HFF-Myc (cell line): ENCODE results near the gene CHRNB2.

Source experiments
- DNase-seq: peaks from one replicate; pipeline ENCODE4 v3.0.0-alpha.2; 2011; ENCODE audit warnings: low read depth; ENCODE audit errors: extremely low read depth
- H3K4me3 ChIP-seq: replicated peaks from 2 replicates; pipeline ENCODE4 v1.5.1; 2011; ENCODE audit warnings: low read depth, mild to moderate bottlenecking, control low read depth, low read length
- CTCF ChIP-seq: IDR thresholded peaks from 2 replicates; pipeline ENCODE4 v1.5.1; 2012; ENCODE audit warnings: mild to moderate bottlenecking, low read depth, low read length, control low read depth; ENCODE audit errors: missing control alignments

Gene CHRNB2

DNA sequence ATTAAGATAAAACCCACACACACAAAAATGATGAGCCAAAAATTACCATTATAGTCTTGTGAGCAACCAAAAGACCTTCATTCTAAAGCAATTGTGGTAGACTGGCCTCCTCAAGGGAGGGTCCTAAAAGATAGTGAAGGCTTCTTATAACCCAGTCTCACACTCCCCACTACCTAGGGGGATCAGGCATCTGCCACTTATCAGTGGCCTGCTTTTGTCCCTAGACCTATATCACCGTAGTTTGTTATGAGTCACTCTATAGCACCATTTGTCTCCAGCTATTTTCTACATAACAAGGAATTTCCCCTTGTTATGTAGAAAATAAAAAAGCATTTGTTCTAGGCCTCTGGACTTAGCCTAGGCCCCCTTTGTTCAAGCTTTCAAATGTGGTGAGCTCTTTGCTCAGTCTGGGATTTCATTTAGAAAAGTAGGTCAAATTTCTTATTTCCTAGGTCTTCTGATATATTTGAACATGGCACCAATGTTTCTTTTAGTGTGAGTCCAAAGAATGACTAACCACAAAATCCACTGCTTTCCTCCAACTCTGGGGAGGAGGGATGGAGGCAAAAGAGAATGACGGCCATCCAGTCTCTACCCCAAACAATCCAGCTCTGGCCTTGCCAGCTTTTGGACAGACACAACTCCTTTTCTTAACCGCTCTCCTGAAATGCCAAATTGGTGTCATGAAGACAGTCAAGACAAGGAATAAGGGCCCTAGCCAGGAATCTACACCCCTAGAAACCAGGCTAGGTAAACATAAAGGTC lies 31.5 kb downstream of the CHRNB2 start:
- no peak overlapping the region for H3K4me3 ChIP-seq
- DNase-seq, result no peak
- no peak for TF ChIP-seq CTCF

DNA sequence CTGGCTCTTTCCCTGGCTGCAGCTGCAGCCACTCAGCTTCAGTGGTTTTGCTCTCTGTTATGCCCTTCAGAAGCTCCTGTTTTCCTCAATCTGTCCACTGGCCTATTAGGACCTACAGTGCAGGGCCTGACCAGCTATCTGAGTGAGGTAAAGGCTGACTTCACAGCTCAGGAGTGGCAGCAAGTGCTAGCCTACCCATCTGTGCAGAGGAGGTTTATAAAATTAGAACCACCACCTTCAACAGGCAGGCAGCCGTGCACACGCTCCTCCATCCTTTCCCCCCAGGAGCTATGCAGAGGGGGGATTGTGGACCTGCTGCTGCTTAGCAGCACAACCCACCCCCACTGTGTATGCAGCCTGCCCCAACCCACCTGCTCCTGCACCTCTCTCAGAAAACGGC lies 32.1 kb downstream of the CHRNB2 start:
- no peak overlapping the region for H3K4me3 ChIP-seq
- TF ChIP-seq CTCF, result no peak
- no peak for DNase-seq

DNA sequence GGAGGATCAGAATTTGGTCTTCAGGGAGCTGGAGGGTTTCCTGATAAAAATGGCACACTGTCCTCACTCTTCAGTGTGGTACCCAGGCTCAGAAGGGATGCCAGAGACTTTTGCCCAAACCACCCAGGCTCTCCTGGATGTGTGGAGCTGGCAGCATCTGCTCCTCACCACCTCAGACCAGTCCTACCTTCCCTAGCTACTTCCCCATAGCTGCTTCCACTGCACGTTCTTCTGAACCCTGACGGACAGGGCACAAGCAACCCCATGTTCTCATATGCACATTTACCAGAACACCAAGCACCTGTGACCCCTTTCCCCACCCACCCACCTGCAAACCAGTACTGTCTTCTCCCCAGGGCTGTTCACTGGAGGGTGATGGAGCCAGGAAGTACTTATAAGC lies 35.7 kb downstream of the CHRNB2 start:
- no peak for TF ChIP-seq CTCF
- H3K4me3 ChIP-seq, result no peak overlapping the region
- no peak for DNase-seq

- no peak overlapping the region for H3K4me3 ChIP-seq
These were observed 38.0 kb downstream of the CHRNB2 start for GRCh38 chr1:154605534-154605933.

GRCh38 chr1:154607106-154607608 lies 39.6 kb downstream of the CHRNB2 start:
- peak overlapping the region; percentile 74 for H3K4me3 ChIP-seq
- DNase-seq, result no peak
- no peak for TF ChIP-seq CTCF

More at GRCh38 chr1:154605534-154605933, 38.0 kb downstream of the CHRNB2 start:
- no peak for TF ChIP-seq CTCF
- DNase-seq, result no peak

- no peak for TF ChIP-seq CTCF
- peak; percentile 85 for DNase-seq
- H3K4me3 ChIP-seq, result peak within 1 kb of the TSS; percentile 74
These were observed 40.2 kb downstream of the CHRNB2 start, which contains the start of gene ADAR for GRCh38 chr1:154607609-154608396. Gene ADAR (minus strand): TSS chr1:154608186. CDS start chr1:154608006, 180 bp downstream.
